Left lobe of liver (tissue), 2 donors: Measurements from ENCODE around the gene PARD3. TPM values are rescaled to one million over a fixed set of nuclear protein-coding genes. Genes with fewer than 3 reads are reported as not detected.
"Not testable (repeated sequence)": the region's sequence is repeated elsewhere in the genome, so short reads cannot be mapped to it uniquely, and the experiment has no call there.

Experiments used
- ATAC-seq: fragments of 200-7000 bp; cut with Tn5 transposase; one replicate; pipeline ENCODE4 v1.9.1; 2020; ENCODE audit warnings: mild to moderate bottlenecking, moderate library complexity
- DNase-seq: peaks from one replicate; pipeline ENCODE4 v3.0.0-alpha.2; 2020; ENCODE audit warnings: low spot score
- total RNA-seq: library from RNA; stranded (reverse); gene quantifications from one replicate; pipeline ENCODE4 v1.2.1, GENCODE V29; 2021
- donor health status: DM: no; HTN: no; CAD: no; lungs with moderate emphysema.
- donor health status: DM: no; HTN: yes; CAD: no.

Gene PARD3
- 19.1 TPM for total RNA-seq

- DNase-seq (peak; percentile 80), ATAC-seq (peak; percentile 85)
Measured at GRCh38 chr10:34815185-34816084, at the start of gene PARD3. Gene PARD3 (minus strand): TSS chr10:34815296. CDS start chr10:34814995, 301 bp downstream.

- DNase-seq (no peak), ATAC-seq (no peak)
Measured at GRCh38 chr10:34864149-34865067, 49.3 kb upstream of the PARD3 start.

- ATAC-seq, result no peak
- DNase-seq, result no peak
Measured at GRCh38 chr10:34862892-34863291, 47.8 kb upstream of the PARD3 start.

GRCh38 chr10:34861293-34862021 is 46.4 kb upstream of the PARD3 start:
- DNase-seq, result no peak
- no peak for ATAC-seq

- ATAC-seq (no peak), DNase-seq (no peak)
Measured at GRCh38 chr10:34859170-34859569, 44.1 kb upstream of the PARD3 start.

- ATAC-seq (no peak), DNase-seq (no peak)
Measured at GRCh38 chr10:34858003-34858402, 42.9 kb upstream of the PARD3 start.

- ATAC-seq, result peak; percentile 23
- no peak for DNase-seq
Measured at GRCh38 chr10:34854147-34854601, 39.1 kb upstream of the PARD3 start.

- no peak for ATAC-seq
- DNase-seq, result no peak
Measured at GRCh38 chr10:34853357-34853756, 38.3 kb upstream of the PARD3 start.

GRCh38 chr10:34850558-34850957 is 35.5 kb upstream of the PARD3 start:
- no peak for ATAC-seq
- no peak for DNase-seq

GRCh38 chr10:34850036-34850435 is 34.9 kb upstream of the PARD3 start:
- DNase-seq, result no peak
- no peak for ATAC-seq

- DNase-seq (no peak), ATAC-seq (no peak)
Measured at GRCh38 chr10:34845070-34845469, 30.0 kb upstream of the PARD3 start.

GRCh38 chr10:34844448-34844847 is 29.4 kb upstream of the PARD3 start:
- ATAC-seq, result no peak
- DNase-seq, result no peak

- ATAC-seq, DNase-seq: not testable (repeated sequence)
Measured at GRCh38 chr10:34843470-34843869, 28.4 kb upstream of the PARD3 start.

GRCh38 chr10:34838366-34838900 is 23.3 kb upstream of the PARD3 start:
- ATAC-seq (no peak), DNase-seq (no peak)

- DNase-seq (no peak), ATAC-seq (no peak)
Measured at GRCh38 chr10:34835908-34836508, 20.9 kb upstream of the PARD3 start.

GRCh38 chr10:34834274-34834673 is 19.2 kb upstream of the PARD3 start:
- ATAC-seq (peak; percentile 58), DNase-seq (no peak)

- DNase-seq (no peak), ATAC-seq (no peak)
Measured at GRCh38 chr10:34830217-34830822, 15.2 kb upstream of the PARD3 start.

- DNase-seq, result no peak
- ATAC-seq, result no peak
Measured at GRCh38 chr10:34826857-34827766, 12.0 kb upstream of the PARD3 start.

GRCh38 chr10:34826221-34826620 is 11.1 kb upstream of the PARD3 start:
- DNase-seq (no peak), ATAC-seq (no peak)
